ENCODE data around the gene KAZN.

The KAZN gene

DNA sequence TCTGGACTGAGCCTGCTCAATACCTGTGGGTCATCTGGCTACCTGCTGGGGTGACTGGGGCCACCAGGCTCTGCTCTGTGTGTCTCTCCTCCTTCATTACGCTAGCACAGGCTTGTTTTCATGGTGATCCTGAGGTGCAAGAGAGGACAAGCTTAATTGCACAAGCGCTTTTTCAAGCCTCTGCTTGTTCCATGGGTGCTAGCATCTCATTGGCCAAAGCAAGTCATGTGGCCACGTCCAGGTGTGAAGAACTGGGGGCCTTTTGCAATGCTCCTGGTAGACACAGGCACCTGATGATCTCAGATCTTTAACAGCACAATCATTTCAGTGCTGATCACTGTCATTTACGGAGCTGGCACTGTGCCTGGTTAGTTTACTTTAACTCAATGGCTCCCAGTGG is 114.6 kb downstream of the KAZN start:
- no peak for DNase-seq (ENCODE audit: low read depth)

DNA sequence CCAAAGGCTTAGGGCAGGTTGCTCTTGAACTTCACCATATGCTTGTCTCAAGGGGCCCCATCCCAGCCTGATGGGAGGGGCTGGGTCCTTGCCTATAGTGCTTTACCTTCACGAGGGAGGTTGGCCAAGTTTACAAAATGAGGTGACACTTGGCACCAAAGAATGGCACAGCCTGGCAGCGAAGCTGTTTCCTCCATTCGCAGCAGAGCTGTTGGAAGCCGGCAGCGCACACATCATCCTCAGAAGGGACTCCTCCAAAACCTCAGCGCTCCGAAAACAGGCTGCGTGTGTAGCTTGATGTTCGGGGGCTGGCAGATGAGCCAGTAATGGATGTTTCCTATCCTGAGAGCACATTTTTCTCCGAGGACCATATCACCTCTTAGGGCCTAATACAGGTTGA is 116.8 kb downstream of the KAZN start:
- no peak for DNase-seq (ENCODE audit: low read depth)

DNA sequence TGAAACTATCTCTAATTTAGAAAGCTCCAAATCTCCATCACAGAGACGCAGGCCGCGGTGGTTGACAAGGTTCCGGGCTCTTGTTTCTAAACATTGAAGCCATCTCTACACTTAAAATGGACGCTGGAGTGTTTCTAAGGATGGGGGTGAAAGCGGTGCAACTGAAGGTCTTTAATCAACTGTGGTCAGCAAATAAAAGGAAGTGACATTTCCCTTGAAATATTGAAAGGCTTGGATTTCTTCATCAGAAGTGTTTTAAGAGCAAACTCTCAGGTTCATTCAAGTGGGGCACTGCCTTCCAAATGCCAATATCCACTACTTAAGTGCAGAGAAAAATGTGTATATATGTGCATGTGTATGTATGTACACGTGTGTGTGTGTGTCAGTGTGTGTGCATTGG is 117.3 kb downstream of the KAZN start:
- DNase-seq (ENCODE audit: low read depth), result no peak

DNA sequence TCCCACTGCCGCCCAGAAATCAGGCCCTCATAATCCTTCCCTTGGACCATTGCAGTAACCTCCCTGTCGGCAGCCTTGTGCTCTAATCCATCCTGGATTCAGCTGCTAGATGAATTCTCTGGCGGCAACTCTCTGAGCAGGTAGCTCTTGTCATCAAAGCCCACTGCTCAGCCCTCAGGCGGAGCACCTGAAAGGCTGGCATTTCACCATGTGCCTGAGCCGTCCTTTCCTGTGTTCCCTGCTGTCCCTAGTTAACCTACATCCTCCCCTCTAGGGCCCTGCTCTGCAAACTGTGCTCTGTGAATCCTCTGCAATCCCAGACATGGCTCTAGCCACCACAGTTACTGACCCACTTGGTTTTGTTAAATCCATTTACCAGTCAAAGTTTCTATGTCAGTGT is 118.0 kb downstream of the KAZN start:
- DNase-seq (ENCODE audit: low read depth), result no peak

DNA sequence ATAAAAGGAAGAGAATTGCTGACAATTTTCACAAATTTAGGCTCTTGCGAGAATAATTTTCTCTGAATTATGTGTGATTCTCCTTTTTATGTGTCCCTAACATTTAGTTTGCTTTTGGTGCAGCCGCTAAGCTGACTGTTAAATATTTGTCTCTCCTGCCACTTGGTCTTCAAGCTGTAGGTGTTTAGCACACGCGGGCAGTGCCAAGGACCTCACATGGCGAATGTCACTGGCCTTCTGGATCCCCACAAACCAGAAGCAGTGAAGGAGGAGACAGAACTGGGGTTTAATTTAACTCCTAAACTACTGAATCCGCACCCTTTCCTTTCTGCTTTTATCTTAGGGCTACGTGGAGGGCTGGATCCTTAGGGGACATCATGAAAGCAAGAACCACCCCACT is 120.0 kb downstream of the KAZN start:
- DNase-seq (ENCODE audit: low read depth), result no peak

DNA sequence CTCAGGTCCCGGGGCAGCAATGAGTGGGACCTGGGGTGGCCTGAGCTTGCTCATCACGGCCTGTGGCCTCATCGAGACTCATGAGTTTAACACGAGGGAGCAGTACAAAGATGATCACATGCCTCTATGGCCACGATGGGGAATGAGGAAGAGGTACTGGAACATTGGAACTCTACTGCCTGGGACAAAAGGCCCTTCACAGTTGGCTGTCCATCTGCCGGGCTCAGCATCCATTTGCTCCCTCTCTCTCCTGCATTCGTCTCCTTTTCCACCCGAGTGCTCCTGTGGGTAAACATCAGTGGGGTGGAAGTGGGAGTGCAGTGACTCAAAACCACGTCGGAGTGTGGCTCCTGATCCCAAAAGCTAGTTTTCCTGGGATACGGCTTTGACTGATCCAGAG is 124.9 kb downstream of the KAZN start:
- DNase-seq (ENCODE audit: low read depth), result no peak

DNA sequence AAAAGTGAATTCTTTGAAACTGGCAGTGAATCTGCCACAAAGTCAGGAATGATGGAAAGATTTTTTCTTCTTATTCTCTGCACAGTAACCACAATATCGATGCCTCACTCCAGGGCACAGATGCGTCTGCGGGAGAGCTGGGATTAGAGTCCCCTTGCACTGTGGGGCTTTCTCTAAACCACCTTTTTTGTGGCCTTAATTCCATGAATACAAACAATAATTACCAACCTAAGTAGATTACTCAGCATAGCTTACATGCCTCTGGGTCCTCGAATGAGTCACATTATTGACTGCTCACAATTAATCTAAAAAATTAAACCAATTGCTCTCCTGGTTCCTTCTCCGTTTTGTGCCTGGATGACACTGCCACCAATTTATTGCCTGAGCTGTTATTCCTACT is 125.8 kb downstream of the KAZN start:
- DNase-seq (ENCODE audit: low read depth), result no peak

DNA sequence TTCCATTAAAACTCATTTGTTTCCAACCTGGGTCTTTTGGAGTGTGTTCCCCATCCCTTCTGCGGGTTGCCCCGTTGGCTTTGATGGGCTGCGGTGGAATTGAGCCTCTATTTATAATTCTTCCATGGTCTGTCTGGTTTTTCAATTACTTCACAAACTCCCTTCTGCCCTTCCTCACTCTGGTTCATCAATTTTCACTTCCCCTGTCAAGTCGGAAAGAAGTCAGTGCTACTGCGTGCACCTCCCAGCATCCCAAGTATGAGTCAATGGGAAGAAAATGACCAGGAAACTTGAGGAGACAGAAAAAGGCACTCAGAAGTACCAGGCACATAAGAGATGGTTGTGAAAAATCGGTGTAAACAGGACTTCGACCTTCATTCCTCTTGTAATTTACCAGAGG is 126.2 kb downstream of the KAZN start:
- DNase-seq (ENCODE audit: low read depth), result no peak

DNA sequence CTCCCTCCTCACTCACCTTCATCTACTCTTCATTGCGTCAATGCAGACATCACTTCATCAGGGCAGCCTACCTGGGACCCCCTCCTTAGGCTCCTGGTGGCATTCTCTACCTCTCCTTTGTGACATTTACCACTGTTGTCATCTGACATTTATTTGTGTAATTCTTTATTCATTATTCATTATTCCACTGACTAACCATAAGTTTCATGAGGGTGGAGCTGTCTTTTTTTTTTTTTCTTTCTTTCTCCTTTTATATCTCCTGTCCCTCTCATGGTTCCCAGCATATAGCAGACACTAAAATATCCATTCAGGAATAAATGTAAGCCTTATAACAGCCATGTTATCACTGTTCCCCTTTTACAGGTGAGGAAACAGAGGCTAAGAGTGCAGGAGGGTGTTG is 126.8 kb downstream of the KAZN start:
- no peak for DNase-seq (ENCODE audit: low read depth)

DNA sequence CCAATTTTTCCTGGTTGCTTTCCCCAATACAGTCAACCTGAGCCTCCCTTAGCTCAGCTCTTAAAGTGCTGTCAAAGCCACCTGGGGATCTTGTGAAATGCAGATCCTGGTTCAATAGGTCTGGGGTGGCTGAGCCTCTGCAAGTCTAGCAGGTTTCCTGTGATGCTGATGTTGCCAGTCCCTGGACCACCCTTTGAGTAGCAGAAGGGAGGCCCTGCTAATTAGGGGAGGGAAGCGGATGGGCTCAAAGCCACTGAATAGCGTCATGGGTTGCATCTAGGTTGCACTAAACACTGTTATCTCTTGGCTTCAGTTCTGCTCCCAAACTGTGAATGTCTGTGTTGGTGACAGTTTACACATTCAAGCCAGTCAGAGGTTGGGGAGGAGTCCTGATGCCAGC is 127.2 kb downstream of the KAZN start:
- DNase-seq (ENCODE audit: low read depth), result no peak

DNA sequence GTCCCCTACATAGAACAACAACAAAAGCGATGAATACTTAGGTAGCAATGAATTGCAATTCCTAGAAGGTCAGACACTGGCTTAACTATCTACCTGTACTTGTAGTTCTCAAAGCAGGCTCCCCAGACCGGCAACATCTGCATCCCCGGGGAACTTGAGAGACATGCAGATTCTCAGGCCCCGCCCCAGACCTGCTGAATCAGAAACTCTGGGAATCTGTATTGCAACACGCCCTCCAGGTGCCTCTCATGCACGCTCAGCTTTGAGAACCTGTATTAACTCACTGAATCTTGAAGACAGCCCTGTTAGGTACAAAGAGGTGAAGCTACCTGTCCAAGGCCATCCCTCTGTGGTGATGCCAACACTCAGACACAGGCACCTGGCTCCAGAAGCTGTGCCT is 128.1 kb downstream of the KAZN start:
- DNase-seq (ENCODE audit: low read depth), result no peak

DNA sequence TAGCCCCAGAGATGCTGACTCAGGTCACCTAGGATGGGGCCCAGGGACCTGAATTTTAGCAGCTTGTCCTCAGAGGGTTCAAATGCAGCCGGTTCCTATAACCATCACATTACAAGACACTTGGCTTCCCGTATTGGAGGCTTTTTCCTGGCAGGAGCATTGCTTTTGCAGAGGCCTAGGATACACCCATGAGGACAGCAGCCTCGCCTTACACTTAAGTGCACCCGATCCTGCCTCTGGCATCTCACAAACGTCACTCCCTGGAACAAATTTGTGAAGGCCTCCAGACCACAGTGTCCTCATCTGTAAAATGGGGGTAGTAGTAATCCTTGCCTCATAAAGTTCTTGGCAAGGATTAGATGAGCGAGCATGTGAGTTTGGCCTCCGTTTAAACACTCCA is 130.0 kb downstream of the KAZN start:
- DNase-seq (ENCODE audit: low read depth), result no peak

DNA sequence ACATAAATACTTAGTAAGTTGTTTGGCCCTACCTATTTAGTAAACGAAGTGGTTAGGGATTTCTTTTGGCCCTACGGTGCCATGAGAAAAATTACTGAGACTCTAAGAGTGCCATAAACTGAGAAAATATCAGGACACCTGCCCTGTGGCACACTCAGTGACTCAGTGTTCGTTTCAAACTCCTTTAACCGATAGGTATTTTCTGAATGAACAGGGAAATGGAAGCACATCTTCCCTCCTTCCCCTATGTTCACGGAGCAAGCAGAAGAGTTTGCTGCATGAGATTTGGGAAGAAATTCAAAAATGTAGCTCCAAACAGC is 134.2 kb downstream of the KAZN start:
- DNase-seq (ENCODE audit: low read depth), result no peak

DNA sequence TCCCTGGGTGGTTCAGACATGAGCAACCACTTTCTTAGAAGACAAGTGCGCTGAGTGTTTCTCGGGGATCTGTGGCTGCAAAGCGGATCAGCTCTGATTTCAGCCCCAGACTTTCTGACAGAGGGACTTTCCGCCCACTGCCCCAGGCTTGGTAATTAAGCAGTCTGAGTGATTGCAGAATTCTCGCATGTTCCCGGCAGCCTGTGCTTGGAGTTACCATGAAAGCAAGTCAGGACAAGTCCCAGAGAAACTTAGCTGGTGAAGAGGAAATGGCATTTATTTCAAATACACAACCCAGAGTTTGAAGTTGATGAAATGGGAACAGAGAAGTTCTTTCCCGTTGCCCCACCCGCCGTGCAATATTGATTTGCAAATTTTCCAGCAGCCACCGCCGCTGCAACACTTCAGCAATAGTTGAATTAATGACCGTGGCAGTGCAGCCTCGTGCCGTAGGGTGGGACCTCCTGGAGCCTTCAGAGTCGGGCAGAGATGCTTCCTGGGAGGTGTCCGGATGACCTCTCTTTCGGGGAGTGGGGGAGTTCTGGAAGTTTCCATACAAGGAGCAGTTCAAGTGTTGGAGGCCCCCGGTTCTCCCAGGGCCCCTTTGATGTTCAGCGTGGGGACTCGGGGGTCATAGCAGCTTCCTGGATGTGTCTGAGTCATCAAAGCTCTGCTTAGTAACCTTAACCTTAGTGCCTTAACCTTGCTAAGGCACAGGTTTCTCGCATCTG is 134.7 kb downstream of the KAZN start:
- DNase-seq (ENCODE audit: low read depth), result no peak

DNA sequence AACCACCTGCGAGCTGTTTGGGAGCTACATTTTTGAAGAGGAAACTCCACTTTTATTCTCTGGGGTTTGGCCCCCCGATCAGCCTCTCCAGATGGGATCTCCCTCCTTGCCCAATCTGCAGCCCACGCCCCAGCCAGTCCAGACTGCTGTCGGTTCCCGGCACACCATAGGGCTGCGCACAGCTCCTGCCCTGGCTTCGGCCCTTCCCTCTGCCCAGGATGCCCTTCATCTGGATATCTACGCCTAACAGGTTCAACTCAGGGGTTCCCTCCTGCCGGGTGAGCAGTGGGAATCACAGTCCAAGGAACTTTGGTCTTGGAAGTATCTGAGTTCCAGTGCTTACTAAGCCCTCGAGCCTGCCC is 135.3 kb downstream of the KAZN start:
- DNase-seq (ENCODE audit: low read depth), result no peak

DNA sequence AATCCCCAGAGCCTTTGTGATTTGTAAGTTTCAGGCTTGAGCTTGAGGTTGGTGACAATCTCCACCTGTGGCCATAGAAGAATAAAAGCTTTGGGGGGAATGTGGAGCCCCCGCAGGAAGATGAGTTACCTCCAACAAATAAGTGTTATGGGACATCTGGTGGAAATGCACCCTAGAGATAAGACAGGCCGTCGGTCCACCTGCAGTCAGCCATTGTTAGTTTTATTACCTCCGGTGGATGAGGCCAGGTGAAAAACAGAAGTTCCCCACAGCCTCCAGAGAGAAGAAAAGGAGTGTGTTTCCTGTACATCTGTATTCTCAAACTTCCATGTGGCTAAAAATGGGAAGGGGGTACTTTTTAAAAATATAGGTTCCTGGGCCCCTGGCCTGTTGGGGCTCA is 137.4 kb downstream of the KAZN start:
- no peak for DNase-seq (ENCODE audit: low read depth)

DNA sequence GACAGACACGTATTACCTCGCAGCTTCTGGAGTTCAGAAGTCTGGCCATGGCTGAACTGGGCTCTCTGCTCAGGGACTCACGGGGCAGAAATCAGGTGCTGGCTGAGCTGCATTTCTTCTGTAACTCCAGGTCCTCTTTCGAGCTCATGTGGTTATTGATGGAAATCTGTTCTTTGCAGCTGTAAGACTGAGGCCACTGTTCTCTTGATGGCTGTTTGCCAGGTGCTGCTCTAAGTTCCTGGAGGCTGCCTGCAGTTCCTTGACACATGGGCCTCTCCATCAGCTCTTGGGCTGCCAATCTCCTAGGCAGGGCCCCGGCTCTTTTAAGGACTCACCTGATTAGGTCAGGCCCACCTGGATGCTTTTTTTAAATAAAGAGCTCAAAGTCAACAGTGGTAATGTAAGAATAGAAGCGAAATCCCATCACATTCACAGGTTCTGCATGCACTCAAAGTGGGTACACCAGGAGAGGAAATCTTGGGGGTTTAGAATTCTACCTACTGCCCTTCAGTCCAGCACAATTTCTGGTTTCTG is 139.1 kb downstream of the KAZN start:
- DNase-seq (ENCODE audit: low read depth), result no peak

DNA sequence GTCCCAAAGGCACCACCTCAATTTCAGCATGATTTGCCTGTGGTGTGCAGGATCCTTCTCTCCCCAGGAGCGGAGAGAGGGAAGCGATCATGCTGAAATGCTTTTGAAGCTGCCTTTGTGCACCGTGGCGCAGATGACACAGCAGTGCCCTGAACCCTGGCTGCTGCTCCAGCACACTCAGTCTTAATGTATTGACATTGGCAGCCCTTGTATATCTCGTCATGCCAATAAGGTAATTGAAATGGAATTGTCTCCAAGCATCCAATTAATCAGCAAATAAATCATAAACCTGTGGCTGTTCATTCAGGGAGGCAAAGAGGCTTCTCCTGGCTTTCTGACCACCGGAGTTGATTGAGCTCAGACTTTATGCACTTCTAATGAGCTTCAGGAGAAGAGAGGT is 139.8 kb downstream of the KAZN start:
- no peak for DNase-seq (ENCODE audit: low read depth)

DNA sequence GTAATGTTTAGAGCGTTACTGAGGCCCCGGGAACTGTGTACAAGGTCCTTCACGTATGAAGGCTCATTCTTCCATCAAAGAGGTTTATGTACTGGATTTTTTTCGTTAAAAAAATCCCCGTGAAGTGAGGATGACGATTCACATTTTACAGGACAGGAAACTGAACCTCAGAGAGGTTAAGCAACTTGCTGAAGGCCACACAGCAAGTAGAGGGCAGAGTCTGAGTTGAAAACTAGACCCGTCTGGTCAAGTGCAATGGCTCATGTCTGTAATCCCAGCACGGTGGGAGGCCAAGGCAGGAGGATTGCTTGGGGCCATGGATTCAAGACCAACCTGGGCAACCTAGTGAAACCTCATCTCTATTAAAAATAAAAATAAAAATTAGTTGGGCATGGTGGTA is 140.2 kb downstream of the KAZN start:
- no peak for DNase-seq (ENCODE audit: low read depth)

DNA sequence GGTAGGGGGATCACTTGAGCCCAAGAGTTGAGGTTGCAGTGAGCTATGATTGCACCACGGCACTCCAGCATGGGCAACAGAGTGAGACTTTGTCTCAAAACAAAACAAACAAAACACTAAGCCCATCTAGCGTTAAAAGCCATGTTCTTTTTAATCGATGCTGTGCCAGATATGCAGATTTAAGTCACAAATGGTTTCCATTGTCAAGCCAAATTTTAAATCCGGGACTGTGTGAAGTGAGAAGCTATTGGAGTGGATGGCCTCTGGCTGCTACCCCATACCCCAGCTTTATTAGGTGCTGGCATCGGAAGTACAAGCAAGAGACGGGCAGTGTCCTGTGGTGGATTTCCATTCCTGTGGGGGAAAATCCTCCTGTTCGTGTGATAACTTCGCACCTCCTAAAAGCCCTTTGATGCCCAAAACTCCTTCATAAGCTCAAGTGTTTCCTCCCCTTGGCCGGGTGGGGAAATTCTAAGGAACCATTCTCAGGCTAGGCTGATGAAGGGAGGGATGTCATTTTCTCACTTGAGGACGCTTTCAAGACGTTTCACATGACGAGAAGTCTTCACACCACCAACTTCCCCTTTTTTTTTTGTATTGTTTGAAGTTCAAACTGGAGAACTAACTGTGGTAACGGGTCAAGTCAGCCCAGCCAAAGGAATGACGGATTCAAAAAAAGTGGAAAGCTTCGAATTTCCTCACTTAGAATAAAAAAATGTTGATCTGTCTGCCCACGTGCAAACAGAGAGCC is 140.8 kb downstream of the KAZN start:
- no peak for DNase-seq (ENCODE audit: low read depth)

DNA sequence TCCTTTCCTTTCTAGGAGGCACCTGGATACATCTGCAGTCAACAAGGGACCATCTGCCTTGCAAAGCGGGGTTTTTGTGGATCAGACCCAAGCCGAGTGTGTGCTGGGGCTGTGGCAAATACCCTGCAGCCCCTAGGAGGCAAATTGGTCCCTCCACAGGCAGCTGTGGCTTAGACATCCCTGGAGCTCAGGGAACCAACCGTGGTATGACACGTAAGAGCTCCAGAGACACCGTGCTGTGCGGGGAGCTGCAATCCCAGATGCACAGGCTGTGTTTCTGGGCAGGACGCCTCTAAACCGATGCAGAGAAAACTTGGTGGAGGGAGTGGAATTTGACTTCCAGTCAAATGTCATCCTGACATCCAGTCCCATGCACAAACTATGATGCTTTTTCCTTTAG is 141.5 kb downstream of the KAZN start:
- no peak for DNase-seq (ENCODE audit: low read depth)

DNA sequence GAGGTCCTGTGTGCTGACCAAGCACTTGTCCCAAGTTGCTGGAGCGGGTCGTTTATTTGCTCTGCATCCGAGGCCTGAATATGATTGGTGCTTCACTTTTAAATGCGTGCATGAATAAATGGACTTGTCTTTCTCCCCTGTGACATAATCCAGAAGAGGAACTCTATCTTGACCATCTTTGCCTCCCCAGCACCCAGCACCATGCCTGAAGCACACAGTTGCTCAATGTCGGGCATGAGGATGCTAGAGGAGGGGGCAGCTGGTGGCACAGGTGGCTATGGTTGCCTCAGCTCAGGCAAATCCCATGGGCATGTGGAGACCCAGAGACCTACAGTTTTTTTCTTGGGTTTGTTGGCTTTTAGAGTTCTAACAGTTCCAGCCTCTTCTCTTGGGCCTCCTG is 142.6 kb downstream of the KAZN start:
- no peak for DNase-seq (ENCODE audit: low read depth)

DNA sequence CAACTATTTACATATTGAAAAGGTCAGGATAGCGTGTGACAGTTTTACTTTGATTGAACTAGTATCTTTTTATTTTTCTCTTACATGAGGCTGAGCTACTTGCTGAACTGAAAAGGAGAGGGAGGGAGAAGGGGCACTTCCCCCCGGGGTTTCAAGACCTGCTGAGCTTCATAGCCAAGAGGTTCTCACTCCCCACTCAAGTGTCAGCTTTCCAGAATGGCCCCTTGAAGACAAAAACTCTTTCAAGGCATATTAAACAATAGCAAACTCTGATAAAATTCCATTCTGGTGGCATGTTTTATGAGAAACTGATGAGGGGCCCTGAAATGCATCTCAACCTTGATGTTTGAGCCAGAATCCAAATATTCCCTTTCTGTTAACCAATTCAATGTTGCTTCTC is 143.0 kb downstream of the KAZN start:
- DNase-seq (ENCODE audit: low read depth), result no peak
